ENCODE data around the gene EID1. TPM values are rescaled to one million over a fixed set of nuclear protein-coding genes. Genes with fewer than 3 reads are reported as not detected.

Gene EID1
- total RNA-seq, 2 donors from 2014 or later = 108 to 119 TPM

DNA sequence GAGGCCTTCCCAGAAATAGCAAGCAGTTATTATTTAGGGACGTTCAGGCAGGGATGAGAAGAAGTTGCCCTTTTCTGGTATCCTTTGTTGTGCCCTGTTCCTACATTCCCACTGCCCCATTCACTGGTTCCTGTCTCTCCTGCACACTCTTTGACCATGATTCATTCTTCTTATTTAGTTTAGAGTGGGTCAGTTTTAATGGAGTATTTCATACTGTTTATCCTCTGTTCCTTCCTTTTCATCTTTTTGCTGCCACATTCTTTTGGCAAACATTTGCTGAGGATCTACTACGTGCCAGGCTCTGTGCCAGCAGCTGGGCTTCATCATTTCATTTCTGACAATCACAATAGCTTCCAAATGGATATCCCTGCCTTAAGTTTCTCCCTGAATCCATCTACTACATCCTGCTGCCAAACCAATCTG is 11.8 kb upstream of the EID1 start:
- Histone ChIP-seq H3K27ac (ENCODE audit: low read depth, low read length) (no peak overlapping the region), H3K4me1 (ENCODE audit: control insufficient read depth, insufficient read depth, low read length) (no peaks in the 10 kb centered on the region), H3K36me3 (ENCODE audit: control insufficient read depth, insufficient read depth, low read length) (no peaks in the 10 kb centered on the region), H3K4me3 (ENCODE audit: low read length) (no peak overlapping the region), H3K9ac (ENCODE audit: extremely low read depth, low read length, poor library complexity, severe bottlenecking) (no peak overlapping the region), H3K9me3 (ENCODE audit: control insufficient read depth, low read length) (no peaks in the 10 kb centered on the region), H3K27me3 (ENCODE audit: control insufficient read depth, insufficient read depth, low read length, poor library complexity, severe bottlenecking) (peaks cover under 1% of the 10 kb centered on the region)
- Mint-ChIP-seq H3K27me3 (ENCODE audit: insufficient read depth) (peaks cover 5% of the 10 kb centered on the region), H3K36me3 (ENCODE audit: low read depth) (no peaks in the 10 kb centered on the region), H3K4me1 (peaks cover 7% of the 10 kb centered on the region), H3K9me3 (no peaks in the 10 kb centered on the region), H3K27ac (no peak overlapping the region), H3K4me3 (no peak overlapping the region)
- WGBS, 2 experiments (ENCODE audit: insufficient coverage in 1 of 2, insufficient read length in 1 of 2) = 81 to 86% methylated on average over 1 to 2 of the region's 2 CpGs
- no peak for DNase-seq
- TF ChIP-seq, protein P1, sequence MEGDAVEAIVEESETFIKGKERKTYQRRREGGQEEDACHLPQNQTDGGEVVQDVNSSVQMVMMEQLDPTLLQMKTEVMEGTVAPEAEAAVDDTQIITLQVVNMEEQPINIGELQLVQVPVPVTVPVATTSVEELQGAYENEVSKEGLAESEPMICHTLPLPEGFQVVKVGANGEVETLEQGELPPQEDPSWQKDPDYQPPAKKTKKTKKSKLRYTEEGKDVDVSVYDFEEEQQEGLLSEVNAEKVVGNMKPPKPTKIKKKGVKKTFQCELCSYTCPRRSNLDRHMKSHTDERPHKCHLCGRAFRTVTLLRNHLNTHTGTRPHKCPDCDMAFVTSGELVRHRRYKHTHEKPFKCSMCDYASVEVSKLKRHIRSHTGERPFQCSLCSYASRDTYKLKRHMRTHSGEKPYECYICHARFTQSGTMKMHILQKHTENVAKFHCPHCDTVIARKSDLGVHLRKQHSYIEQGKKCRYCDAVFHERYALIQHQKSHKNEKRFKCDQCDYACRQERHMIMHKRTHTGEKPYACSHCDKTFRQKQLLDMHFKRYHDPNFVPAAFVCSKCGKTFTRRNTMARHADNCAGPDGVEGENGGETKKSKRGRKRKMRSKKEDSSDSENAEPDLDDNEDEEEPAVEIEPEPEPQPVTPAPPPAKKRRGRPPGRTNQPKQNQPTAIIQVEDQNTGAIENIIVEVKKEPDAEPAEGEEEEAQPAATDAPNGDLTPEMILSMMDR (conservative IDR thresholded peaks at IDR 0.05) = no peak

DNA sequence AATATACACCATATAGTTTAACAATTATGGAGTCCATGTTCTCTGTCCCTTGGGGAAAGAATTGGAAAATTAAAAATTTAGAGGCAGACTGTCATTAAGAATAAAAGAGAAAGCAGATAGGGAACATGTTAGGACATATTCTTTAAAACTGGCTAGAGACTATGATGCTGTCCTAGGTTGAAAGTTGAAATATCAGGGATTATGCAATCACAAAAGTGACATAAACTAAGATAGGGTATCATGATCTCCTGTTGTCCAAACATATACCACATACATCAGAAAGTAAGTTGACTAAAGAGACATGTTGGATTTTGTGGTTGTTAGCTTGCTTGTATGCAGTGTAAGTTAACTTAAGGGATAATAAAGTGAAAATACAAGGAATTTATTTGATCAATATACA is 9.9 kb upstream of the EID1 start:
- no peaks in the 10 kb centered on the region for H3K36me3 ChIP-seq (ENCODE audit: control insufficient read depth, insufficient read depth, low read length)
- TF ChIP-seq, protein P1 (conservative IDR thresholded peaks at IDR 0.05) = no peak
- no peaks in the 10 kb centered on the region for H3K4me1 ChIP-seq (ENCODE audit: control insufficient read depth, insufficient read depth, low read length)
- H3K27ac Mint-ChIP-seq = no peak overlapping the region
- no peaks in the 10 kb centered on the region for H3K36me3 Mint-ChIP-seq (ENCODE audit: low read depth)
- H3K27ac ChIP-seq (ENCODE audit: low read depth, low read length) = no peak overlapping the region
- H3K4me3 ChIP-seq (ENCODE audit: low read length) = no peak overlapping the region
- no peaks in the 10 kb centered on the region for H3K9me3 ChIP-seq (ENCODE audit: control insufficient read depth, low read length)
- peaks cover 4% of the 10 kb centered on the region for H3K4me1 Mint-ChIP-seq
- no peak overlapping the region for H3K4me3 Mint-ChIP-seq
- H3K27me3 ChIP-seq (ENCODE audit: control insufficient read depth, insufficient read depth, low read length, poor library complexity, severe bottlenecking) = peaks cover 6% of the 10 kb centered on the region
- no peaks in the 10 kb centered on the region for H3K9me3 Mint-ChIP-seq
- H3K9ac ChIP-seq (ENCODE audit: extremely low read depth, low read length, poor library complexity, severe bottlenecking) = no peak overlapping the region
- DNase-seq = no peak
- peaks cover 19% of the 10 kb centered on the region for H3K27me3 Mint-ChIP-seq (ENCODE audit: insufficient read depth)

DNA sequence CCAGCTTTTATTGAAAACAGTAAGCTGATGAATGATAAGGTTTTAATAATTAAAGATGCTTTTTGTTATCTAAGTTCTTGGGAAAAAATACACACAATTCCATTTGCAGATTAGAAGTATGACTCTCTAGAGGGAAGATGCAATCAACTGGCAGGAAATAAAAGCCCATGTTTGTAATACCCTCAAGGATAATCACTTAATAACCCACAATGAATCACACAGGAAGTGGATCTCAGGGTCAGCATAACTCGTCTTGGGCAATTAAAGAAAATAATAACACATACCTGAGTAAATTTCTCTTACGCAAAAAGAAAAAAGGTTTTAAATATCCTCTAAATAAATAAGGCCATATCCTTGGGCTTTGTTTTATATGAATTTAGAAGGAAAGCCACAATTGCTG is 9.4 kb upstream of the EID1 start:
- Mint-ChIP-seq H3K9me3 (no peaks in the 10 kb centered on the region), H3K4me3 (no peak overlapping the region), H3K4me1 (peaks cover 4% of the 10 kb centered on the region), H3K36me3 (ENCODE audit: low read depth) (no peaks in the 10 kb centered on the region), H3K27me3 (ENCODE audit: insufficient read depth) (peaks cover 20% of the 10 kb centered on the region), H3K27ac (no peak overlapping the region)
- 63% methylated on average over 2 of the region's 2 CpGs; no CpG with 5 or more reads in 1 of the 2 experiments for WGBS, 2 experiments (ENCODE audit: insufficient coverage in 1 of 2, insufficient read length in 1 of 2)
- no peak overlapping the region for H3K27ac ChIP-seq (ENCODE audit: low read depth, low read length)
- H3K36me3 ChIP-seq (ENCODE audit: control insufficient read depth, insufficient read depth, low read length) = no peaks in the 10 kb centered on the region
- no peak overlapping the region for H3K9ac ChIP-seq (ENCODE audit: extremely low read depth, low read length, poor library complexity, severe bottlenecking)
- H3K4me3 ChIP-seq (ENCODE audit: low read length) = no peak overlapping the region
- no peaks in the 10 kb centered on the region for H3K9me3 ChIP-seq (ENCODE audit: control insufficient read depth, low read length)
- H3K4me1 ChIP-seq (ENCODE audit: control insufficient read depth, insufficient read depth, low read length) = no peaks in the 10 kb centered on the region
- TF ChIP-seq, protein P1 (conservative IDR thresholded peaks at IDR 0.05) = no peak
- DNase-seq = no peak
- H3K27me3 ChIP-seq (ENCODE audit: control insufficient read depth, insufficient read depth, low read length, poor library complexity, severe bottlenecking) = peaks cover 6% of the 10 kb centered on the region
